NCI-H1048 (cell line): ENCODE data around the gene TBC1D17.

Source experiments
- DNase-seq: peaks from one replicate; lab custom pipeline; 2025; lab: John Stamatoyannopoulos, UW

Gene TBC1D17

GRCh38 chr19:49894011-49894664, 16.6 kb downstream of the TBC1D17 start:
- no peak for DNase-seq

GRCh38 chr19:49894879-49895565, 17.5 kb downstream of the TBC1D17 start:
- DNase-seq: no peak

- DNase-seq: no peak
Observed at GRCh38 chr19:49895566-49896297, 18.2 kb downstream of the TBC1D17 start.

- DNase-seq: no peak
Observed at GRCh38 chr19:49896863-49897621, 19.5 kb downstream of the TBC1D17 start, which contains the start of gene IL4I1. TSS of gene IL4I1 (minus strand) at chr19:49896887. CDS start at chr19:49896160, 727 bp downstream.

GRCh38 chr19:49904136-49904535, 26.6 kb downstream of the TBC1D17 start:
- DNase-seq: no peak

GRCh38 chr19:49906879-49907564, 29.5 kb downstream of the TBC1D17 start:
- DNase-seq: no peak

DNA sequence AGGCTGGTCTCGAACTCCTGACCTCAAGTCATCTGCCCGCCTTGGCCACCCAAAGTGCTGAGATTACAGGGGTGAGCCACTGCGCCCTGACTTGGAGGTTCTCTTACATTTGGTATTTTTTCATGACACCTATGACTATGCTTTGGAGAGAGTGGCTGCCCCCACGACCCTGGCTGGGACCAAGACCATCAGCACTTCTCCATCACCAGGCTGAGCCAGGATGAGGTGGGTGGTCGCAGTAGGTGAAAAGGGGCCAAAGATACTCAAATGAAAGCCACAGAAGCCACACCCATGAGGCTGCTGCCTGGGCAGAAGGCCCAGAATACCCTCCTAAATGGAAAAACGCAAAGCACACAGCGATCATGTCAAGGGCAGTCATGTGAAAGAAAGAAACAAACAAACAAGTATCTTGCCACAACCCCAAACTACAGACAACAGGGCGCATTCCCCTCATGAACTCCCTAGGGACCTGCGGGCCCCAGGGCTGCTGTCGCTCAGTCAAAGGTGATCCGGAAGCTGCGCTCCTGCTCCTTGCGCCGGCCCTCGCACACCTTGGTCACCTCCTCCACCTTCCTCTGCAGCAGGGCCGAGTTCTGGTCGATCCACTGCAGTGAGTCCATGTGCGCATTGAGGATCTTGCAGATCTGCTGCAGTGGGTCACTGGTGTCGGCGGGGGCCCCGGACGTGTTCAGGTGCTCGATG, 30.4 kb downstream of the TBC1D17 start:
- DNase-seq: no peak

DNA sequence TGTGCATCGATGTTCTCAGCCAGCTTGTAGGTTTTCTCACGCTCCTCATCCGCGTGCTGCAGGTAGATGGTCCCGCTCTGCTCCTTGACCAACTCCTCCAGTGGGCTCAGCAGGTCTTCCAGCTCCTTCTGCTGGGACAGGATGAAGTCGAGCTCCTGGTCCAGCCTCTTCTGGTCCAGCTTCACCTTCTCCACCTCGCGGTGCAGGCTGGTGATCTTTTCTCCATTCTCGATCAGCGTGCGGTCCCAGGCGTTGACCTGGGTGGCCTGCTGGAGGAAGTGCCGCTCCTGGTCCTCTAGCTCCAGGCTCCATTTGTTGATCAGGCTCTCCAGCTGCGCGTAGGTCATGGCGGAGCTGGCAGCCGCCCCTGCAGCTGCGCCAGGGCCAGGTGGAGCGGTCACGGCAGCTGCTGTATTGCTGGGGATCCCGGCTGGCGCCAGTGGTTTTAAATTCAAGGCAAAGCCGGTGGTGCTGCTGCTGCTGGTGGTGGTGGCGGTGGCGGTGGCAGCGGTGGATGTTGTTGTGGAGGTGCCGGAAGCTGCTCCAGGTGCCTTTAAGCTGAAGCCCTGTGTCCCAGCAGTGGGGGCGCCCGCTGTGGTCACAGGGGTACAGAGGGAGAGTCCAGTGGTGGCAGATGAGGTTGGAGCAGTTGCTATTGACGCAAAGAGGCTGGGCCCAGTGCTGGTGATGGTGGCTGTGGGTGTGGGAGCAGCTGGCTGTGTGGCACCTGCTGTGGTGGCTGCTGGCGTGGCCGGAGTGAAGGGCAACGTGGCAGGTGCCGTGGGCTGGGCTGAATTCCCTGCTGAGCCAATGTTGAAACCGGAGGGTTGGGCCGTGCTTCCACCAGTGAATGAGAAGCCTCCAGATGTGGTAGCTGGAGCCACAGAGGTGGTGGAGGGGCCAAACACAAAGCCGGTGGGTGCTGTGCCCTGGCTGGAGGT, 31.2 kb downstream of the TBC1D17 start:
- DNase-seq: no peak

DNA sequence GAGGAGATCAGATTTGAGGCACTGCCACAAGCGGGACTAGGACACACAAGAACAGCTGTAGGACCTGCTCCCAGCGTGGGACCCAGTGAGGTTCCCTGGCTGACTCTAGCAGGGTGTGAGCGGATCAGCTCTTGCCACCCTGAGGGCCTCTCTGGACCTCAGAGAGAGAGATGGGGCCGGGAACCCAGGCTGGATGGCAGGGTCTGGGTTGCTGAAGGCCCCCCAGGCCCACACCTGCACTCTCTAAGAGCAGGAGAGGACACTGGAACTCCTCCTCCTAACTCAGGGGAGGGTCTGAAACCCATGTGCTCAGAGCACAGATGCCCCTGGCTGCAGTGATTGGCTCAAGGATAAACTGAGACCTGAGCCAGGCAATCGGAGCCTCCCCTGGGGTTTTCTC, 32.7 kb downstream of the TBC1D17 start:
- DNase-seq: no peak

DNA sequence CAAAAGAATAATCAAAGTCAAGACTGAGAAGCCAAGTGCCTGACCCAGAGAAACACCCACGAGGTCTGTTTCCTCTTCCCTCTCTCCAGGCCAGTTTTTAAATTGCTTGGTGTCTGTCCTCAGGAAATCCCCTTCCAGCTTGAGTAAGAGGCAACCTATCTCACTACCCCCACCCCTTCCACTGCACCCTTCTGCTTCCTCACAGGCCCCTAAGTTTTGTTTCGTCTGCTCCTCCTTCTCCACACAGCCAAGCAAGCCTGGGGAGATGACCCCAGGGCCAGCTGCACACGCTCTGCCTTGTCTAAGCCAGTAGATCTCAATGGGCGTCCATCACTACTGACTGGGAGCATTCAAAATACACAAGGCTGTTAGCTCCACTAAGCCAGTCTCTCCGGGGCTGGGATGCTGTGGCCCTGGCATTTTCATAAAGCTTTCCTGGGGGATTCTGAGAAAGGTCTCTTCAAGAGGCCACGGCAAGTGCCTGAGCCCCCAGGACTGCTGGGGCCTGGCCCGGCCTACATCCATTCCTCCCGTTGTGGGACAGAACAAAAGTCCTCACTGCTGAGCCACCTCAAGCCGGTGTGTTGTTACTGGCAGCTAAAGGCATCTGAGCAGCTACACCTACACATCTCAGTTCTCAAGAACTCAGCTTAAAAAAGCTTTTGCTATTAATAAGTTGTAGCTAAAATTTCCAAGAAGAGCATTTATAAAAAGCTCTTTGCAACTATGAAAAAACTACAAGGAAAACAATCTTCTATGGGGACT, 34.1 kb downstream of the TBC1D17 start:
- DNase-seq: no peak

DNA sequence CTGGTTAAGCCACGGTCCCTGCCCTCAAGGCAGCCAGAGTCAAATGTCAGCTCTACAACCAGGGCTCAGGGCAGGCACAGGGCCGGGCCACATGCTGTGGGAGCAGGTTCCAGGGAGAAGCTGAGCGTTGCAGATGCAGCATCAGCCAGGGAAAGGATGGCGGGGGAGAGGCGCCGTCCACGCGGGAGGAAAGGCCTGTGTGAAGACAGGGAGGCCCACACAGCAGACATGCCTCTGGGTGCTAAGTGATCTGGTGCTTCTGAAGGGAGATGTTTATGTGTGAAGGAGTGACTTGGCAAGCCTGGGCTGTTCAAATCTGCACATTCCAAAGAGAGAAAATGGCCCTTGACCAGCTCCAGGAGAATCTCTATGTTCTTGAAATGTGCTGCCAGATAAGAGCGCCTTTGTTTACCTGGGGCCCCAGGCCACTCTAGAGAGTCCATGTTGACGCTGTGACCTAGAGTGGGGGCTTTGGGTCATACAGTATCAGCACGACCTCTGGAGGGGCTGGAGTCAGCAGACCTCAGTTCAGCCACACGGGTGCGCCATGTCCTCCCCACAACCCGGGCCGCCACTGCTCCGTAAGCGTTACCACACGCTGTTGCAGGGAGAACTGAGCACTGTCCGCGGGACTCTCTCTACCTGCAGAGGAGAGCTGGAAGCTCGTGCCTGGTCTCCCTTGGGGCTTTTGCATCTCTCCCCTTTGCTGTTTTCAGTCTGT, 35.6 kb downstream of the TBC1D17 start:
- no peak for DNase-seq

GRCh38 chr19:49913720-49914119, 36.2 kb downstream of the TBC1D17 start:
- DNase-seq: no peak

DNA sequence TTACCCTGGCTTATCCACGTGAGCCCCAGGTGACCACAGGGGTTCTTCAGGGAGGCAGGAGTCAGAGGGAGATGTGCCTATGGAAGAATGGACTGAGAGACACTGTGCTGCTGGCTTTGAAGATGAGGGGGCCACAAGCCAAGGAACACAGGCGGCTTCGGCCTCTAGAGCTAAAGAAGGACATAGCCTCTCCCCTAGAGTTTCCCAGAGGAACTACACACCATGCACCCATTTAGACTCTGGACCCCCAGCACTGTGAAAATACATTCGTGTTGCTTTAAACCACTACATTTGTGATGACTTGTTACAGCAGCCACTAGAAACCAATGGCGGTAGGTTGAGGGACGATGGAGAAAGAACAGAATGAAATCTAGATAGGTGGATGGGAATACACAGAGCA, 37.8 kb downstream of the TBC1D17 start:
- DNase-seq: no peak

DNA sequence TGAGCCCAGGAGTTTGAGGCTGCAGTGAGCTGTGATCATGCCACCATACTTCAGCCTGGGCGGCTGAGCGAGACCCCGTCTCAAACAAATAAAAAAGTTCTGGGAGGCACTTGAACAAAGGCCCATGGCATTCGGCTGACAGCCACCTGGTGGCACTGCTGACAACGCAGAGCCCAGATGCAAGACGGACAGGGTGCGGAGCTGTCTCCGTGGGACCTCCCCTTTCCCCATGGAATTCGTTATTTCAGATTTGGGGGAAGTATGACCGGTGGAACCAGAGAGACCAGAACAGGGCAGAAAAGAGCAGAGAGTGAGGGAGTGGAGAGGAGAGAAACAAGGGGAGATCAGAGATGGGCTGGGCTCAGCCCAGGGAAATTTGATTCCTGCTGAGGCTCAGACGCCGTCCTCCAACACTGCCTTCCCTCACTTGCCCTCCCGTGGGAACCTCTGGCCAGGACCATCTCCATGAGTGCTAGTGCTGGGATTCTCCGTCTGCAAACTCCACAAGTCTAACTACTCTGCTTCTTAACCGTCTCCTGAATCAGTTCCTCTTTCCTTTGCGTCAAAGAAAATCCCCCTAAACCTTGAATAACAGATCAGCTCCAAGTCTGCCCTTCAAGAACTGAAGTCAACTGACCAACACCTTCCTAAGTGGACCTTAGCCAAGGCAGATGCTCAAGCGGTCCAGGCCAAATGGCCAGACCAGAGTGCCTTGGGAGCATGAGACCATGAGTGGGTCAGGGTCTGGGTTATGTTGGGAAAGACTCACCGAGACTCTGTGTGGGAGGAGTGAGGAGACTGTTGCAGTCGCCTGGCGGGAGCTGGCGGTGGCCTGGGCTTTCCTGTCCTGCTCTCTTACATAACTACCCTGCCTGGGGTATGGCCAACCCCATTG, 39.6 kb downstream of the TBC1D17 start:
- no peak for DNase-seq

DNA sequence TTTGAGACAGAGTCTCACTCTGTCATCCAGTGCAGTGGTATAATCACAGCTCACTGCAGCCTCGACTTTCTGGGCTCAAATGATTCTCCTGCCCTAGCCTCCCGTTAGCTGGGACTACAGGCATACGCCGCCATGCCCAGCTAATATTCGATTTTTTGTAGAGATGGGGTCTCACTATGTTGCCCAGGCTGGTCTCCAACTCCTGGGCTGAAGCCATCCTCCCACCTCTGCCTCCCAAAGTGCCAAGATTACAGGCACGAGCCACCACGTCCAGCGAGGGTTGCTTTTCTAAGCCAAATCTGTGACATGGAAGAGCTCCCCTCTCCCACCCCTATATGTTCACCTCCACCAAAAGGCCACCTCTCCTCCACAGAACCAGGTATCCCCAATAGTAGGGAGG, 40.6 kb downstream of the TBC1D17 start:
- DNase-seq: no peak

DNA sequence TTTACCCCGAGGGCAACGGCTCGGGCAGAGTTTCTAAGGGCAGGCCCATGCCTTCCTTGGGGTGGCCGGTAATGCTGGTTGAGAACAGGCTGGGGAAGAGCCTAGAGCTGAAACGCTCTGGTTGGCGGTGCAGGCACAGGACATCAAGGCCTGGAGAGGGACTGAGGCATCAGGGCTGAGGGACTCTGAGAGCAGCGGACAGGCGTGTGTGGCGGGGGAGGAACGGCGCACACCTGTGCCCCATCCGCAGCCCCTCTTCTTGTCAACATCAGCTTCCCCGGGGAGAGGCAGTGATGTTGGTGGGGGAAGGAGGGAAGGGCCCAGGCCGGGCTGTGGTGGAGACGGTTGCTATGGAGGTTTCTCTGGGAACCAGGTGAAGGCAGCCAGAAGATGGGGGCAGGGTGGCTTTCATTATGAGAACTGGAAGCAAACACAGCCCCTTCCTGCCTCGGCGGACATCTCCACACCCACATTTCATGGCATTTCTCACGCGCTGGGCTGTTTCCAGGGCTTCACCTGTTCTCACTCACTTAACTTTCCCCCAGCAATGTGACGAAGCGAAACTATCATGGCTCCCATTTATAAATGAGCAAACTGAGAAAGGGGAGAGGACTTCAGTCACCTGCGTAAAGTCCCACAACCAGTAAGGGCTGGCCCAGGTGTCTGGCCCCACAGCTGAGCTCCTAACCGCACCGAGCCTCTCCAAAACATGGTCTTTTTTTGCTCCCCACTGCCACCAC, 43.3 kb downstream of the TBC1D17 start:
- no peak for DNase-seq
